K562 (cell line): ENCODE results near the gene ZFPM1. TPM values are rescaled to one million over a fixed set of nuclear protein-coding genes. Genes with fewer than 3 reads are reported as not detected.

ENCODE experiments used
- ATAC-seq: fragments of 200-7000 bp; cut with Tn5 transposase; 3 replicates; pipeline ENCODE4 v1.9.1; 2020; ENCODE audit warnings: moderate library complexity
- BruUV-seq: library from RNA; stranded (reverse); fragments of 400-500 nt; replicated peaks from 2 replicates; lab custom pipeline; 2021; lab: Mats Ljungman, UMichigan
- CTCF ChIA-PET: fragments of 300-600 bp; formaldehyde crosslinking; extraction: SDS; loops from one replicate; lab custom pipeline; 2021; ENCODE audit warnings: low intra/inter-chr PET ratio; lab: Yijun Ruan, JAX
- POLR2A ChIA-PET: fragments of 300-600, 350-650 bp; sonication (Branson Sonifier 250); formaldehyde crosslinking; extraction: SDS; loops from one replicate; lab custom pipeline; 2021; ENCODE audit warnings: antibody characterized with exemption, inconsistent platforms; lab: Yijun Ruan, JAX
- DNase-seq, 4 experiments: peaks; one replicate each; pipeline versions ENCODE4 v3.0.0 to v3.0.0-alpha.2; 2011 to 2018; ENCODE audit warnings: low spot score in 3 of 4, mixed read lengths in 3 of 4; ENCODE audit errors: extremely low read depth in 1 of 4
- FAIRE-seq: peaks from 2 replicates; lab custom pipeline; 2011; peaks lifted over from hg19 to GRCh38; lab: Jason Lieb, UNC
- H2AFZ ChIP-seq: 2 replicates; pipeline ENCODE4 v1.6.0; 2011; ENCODE audit warnings: low read depth, low read length, control low read depth, inconsistent platforms
- H3K27ac ChIP-seq: fragments of 200-600 bp; 3 replicates; pipeline ENCODE4 v1.8.0; 2011; ENCODE audit warnings: low read depth, mild to moderate bottlenecking, control low read depth, inconsistent platforms, low read length, moderate library complexity, mixed read lengths; ENCODE audit errors: extremely low read depth
- H3K27me3 ChIP-seq, 2 experiments: fragments of 300-600 bp in 1 of 2; 2 replicates in 1 of 2; 3 replicates in 1 of 2; pipeline versions ENCODE4 v1.6.0 to v1.8.0; 2011; ENCODE audit warnings: inconsistent platforms in 2 of 2, low read length in 2 of 2, mild to moderate bottlenecking in 1 of 2, mixed read lengths in 1 of 2, moderate library complexity in 1 of 2; ENCODE audit not compliant: control insufficient read depth in 2 of 2, insufficient read depth in 2 of 2
- H3K36me3 ChIP-seq: fragments of 300-600 bp; 3 replicates; pipeline ENCODE4 v1.8.0; 2011; ENCODE audit warnings: mild to moderate bottlenecking, low read length, inconsistent platforms; ENCODE audit not compliant: control insufficient read depth, insufficient read depth
- H3K4me1 ChIP-seq, 2 experiments: fragments of 200-600 bp in 1 of 2; replicated peaks in 1 of 2; 2 replicates in 1 of 2; 3 replicates in 1 of 2; pipeline versions ENCODE4 v1.5.1 to v1.8.0; 2011; ENCODE audit warnings: inconsistent platforms in 2 of 2, low read length in 2 of 2, mild to moderate bottlenecking in 1 of 2, mixed read lengths in 1 of 2, moderate library complexity in 1 of 2; ENCODE audit not compliant: control insufficient read depth in 2 of 2, insufficient read depth in 2 of 2
- H3K4me2 ChIP-seq: 2 replicates; pipeline ENCODE4 v1.6.1; 2011; ENCODE audit warnings: low read length, control low read depth, inconsistent platforms, mixed read lengths; ENCODE audit not compliant: insufficient read depth
- H3K4me3 ChIP-seq: fragments of 200-600 bp; sonication (generic), shearing (Covaris generic); 2 replicates; pipeline ENCODE4 v1.5.1; 2016; ENCODE audit warnings: control low read depth, inconsistent platforms
- H3K79me2 ChIP-seq: fragments of 200-600 bp; 3 replicates; pipeline ENCODE4 v1.8.0; 2011; ENCODE audit warnings: low read length, inconsistent platforms; ENCODE audit not compliant: control insufficient read depth, insufficient read depth
- H3K9ac ChIP-seq, 2 experiments: 2 replicates each; pipeline versions ENCODE4 v1.6.0 to v1.6.1; 2011; ENCODE audit warnings: low read depth in 2 of 2, low read length in 2 of 2, control low read depth in 1 of 2, inconsistent platforms in 1 of 2, mild to moderate bottlenecking in 1 of 2, mixed read lengths in 1 of 2; ENCODE audit not compliant: insufficient read depth in 1 of 2
- H3K9me1 ChIP-seq: one replicate; pipeline ENCODE4 v1.6.0; 2011; ENCODE audit warnings: inconsistent platforms, mild to moderate bottlenecking, low read length, moderate library complexity; ENCODE audit not compliant: control insufficient read depth, insufficient read depth
- H3K9me3 ChIP-seq: replicated peaks from 2 replicates; pipeline ENCODE4 v1.5.1; 2011; ENCODE audit warnings: low read depth, low read length, inconsistent platforms; ENCODE audit not compliant: control insufficient read depth, insufficient read depth
- H4K20me1 ChIP-seq: replicated peaks from 2 replicates; pipeline ENCODE4 v1.6.1; 2011; ENCODE audit warnings: low read length, inconsistent platforms, mixed read lengths; ENCODE audit not compliant: control insufficient read depth, insufficient read depth
- HEY1 ChIP-seq: fragments of 250-450 bp; sonication (Bioruptor Pico); IDR thresholded peaks from 2 replicates; pipeline ENCODE4 v1.5.0; 2020; ENCODE audit warnings: mild to moderate bottlenecking, moderate library complexity, borderline replicate concordance
- MYBL2 ChIP-seq, 2 experiments: fragments of 450-650 bp in 1 of 2; sonication (generic) in 1 of 2; formaldehyde crosslinking in 1 of 2; IDR thresholded peaks; 2 replicates each; pipeline versions ENCODE4 v1.6.1 to v1.8.1; 2017 to 2022; ENCODE audit warnings: borderline replicate concordance in 1 of 2, inconsistent platforms in 1 of 2, low read depth in 1 of 2, mild to moderate bottlenecking in 1 of 2, missing genetic modification reagents in 1 of 2, moderate library complexity in 1 of 2
- STAT5B ChIP-seq: fragments of 250-450 bp; sonication (Bioruptor Pico); IDR thresholded peaks from 2 replicates; pipeline ENCODE4 v1.8.0; 2021; ENCODE audit warnings: mild to moderate bottlenecking, inconsistent platforms
- ZBTB7A ChIP-seq: IDR thresholded peaks from 2 replicates; pipeline ENCODE4 v1.6.1; 2011; ENCODE audit warnings: low read depth, mild to moderate bottlenecking, low read length, moderate library complexity, borderline replicate concordance; ENCODE audit not compliant: control insufficient read depth
- ZNF124 ChIP-seq: sonication (generic); formaldehyde crosslinking; IDR thresholded peaks from 2 replicates; pipeline ENCODE4 v1.8.1; 2022; ENCODE audit warnings: missing genetic modification reagents
- ZNF224 ChIP-seq: sonication (generic); formaldehyde crosslinking; IDR thresholded peaks from 2 replicates; pipeline ENCODE4 v1.8.0; 2022; ENCODE audit warnings: mild to moderate bottlenecking, missing genetic modification reagents
- WGBS: fragments of 100-300 bp; shearing (Covaris generic); methylation state at CpG from one replicate; pipeline ENCODE4 v1.1.6; 2016; ENCODE audit warnings: low coverage, mixed read lengths; ENCODE audit not compliant: insufficient coverage; ENCODE audit errors: missing lambda C conversion rate; 5-methylcytosine and 5-hydroxymethylcytosine counted together
- in situ Hi-C: fragments of 300-500 bp; cut with MboI; formaldehyde crosslinking; loops from 4 replicates; pipeline ENCODE4 v1.15.0; 2018; ENCODE audit warnings: inconsistent platforms, mixed read lengths
- intact Hi-C: fragments of 100-400 bp; cut with micrococcal nuclease; formaldehyde crosslinking; loops from 2 replicates; pipeline ENCODE4 v1.14.2; 2022
- polyA plus RNA-seq, 8 experiments: library from polyadenylated mRNA; depleted of rRNA in 4 of 8; stranded (reverse) in 5 of 8; unstranded in 3 of 8; fragments of >200 nt; fragmentation: Nextera tagmentation in 2 of 8; fragmentation: Illumina TruSeq in 1 of 8; extraction: Ambion mirVana in 2 of 8; extraction: Trizol in 1 of 8; gene quantifications; 2 replicates each; pipeline versions ENCODE4 v1.2.1 to v1.2.3, GENCODE V29; 2011 to 2014; ENCODE audit warnings: inconsistent platforms in 1 of 8, missing spikeins in 1 of 8
- total RNA-seq, 7 experiments: library from RNA; depleted of rRNA in 6 of 7; stranded (reverse); fragments of >200 nt in 6 of 7; fragmentation: Illumina TruSeq in 2 of 7; extraction: Trizol in 2 of 7; gene quantifications; 2 replicates each; pipeline versions ENCODE4 v1.2.1 to v1.2.3, GENCODE V29; 2011 to 2021; ENCODE audit warnings: low replicate concordance in 1 of 7

The ZFPM1 gene
- total and polyA plus RNA-seq, 9 of the 15 experiments (the other 6 are each of a cell fraction or from before 2014, with no cell fraction given): 0.03 to 35.9 (median 1.4) TPM

GRCh38 chr16:88438084-88438870, 14.8 kb upstream of the ZFPM1 start:
- Histone ChIP-seq H3K9me3 (no peaks in the 10 kb centered on the region), H3K27ac (no peak overlapping the region), H2AFZ (no peak overlapping the region), H3K9ac (no peak overlapping the region), H3K9me1 (no peaks in the 10 kb centered on the region), H4K20me1 (peaks cover 11% of the 10 kb centered on the region), H3K27me3 (peaks cover 9 to 43% of the 10 kb centered on the region in 2 experiments; a peak in 4 of 5 replicates), H3K36me3 (no peaks in the 10 kb centered on the region), H3K4me2 (no peak overlapping the region), H3K4me3 (no peak overlapping the region), H3K79me2 (no peaks in the 10 kb centered on the region), H3K4me1 (peaks cover 0 to 87% of the 10 kb centered on the region in 2 experiments; a peak in 3 of 5 replicates)
- DNase-seq (no peak), ATAC-seq (no peak), FAIRE-seq (no peak)
- BruUV-seq: no TSS peak
- TF ChIP-seq HEY1 (CRISPR knock-in tag) (no peak), STAT5B (CRISPR knock-in tag) (no peak)
- in situ Hi-C loops: no loop called here
- ChIA-PET CTCF (interaction anchor here (0.6 to 2.0 kb wide), 2 partner anchors 508 to 659 kb away, joined by 3 to 8 read pairs; no protein-coding TSS in a partner anchor), POLR2A (interaction anchor here (0.7 to 1.4 kb wide), 2 partner anchors 11 to 132 kb away, joined by 3 to 5 read pairs; partner anchors contain the start of gene ZC3H18)
- intact Hi-C loops: no loop called here
- 16% methylated on average over 25 of the region's 32 CpGs for WGBS

- 23% methylated on average over 16 of the region's 17 CpGs for WGBS
- intact Hi-C loops (no loop called here), in situ Hi-C loops (no loop called here)
- no peak overlapping the region for H3K9ac ChIP-seq
- BruUV-seq: no TSS peak
- POLR2A ChIA-PET: no interaction called here
- peaks cover 9 to 36% of the 10 kb centered on the region in 2 experiments; a peak in 4 of 5 replicates for H3K27me3 ChIP-seq
- no peak overlapping the region for H3K27ac ChIP-seq
- FAIRE-seq (peak; percentile 15), DNase-seq (no peak), ATAC-seq (no peak)
- no peaks in the 10 kb centered on the region for H3K9me3 ChIP-seq
- no peak overlapping the region for H2AFZ ChIP-seq
- CTCF ChIA-PET: no interaction called here
- peaks cover 0 to 88% of the 10 kb centered on the region in 2 experiments; a peak in 3 of 5 replicates for H3K4me1 ChIP-seq
- H3K79me2 ChIP-seq: no peaks in the 10 kb centered on the region
- H4K20me1 ChIP-seq: peaks cover 8% of the 10 kb centered on the region
- no peaks in the 10 kb centered on the region for H3K36me3 ChIP-seq
- H3K4me3 ChIP-seq: no peak overlapping the region
- H3K4me2 ChIP-seq: no peak overlapping the region
- H3K9me1 ChIP-seq: no peaks in the 10 kb centered on the region
- no peak for TF ChIP-seq ZNF224 (CRISPR knock-in tag)
- peak; percentile 81; the same call in 1 of the 2 replicates for TF ChIP-seq ZBTB7A
- no peak for TF ChIP-seq MYBL2 (IDR thresholded peaks at IDR 0.05; ENCODE audit: low read depth)
- no peak for TF ChIP-seq MYBL2 (CRISPR knock-in tag; IDR thresholded peaks at IDR 0.05; ENCODE audit: borderline replicate concordance)
- no peak for TF ChIP-seq ZNF124
Measured at GRCh38 chr16:88439016-88439415, 14.1 kb upstream of the ZFPM1 start.
